Type B pancreatic cell (in vitro differentiated cells): ENCODE results near the gene PLA2G15. TPM values are rescaled to one million over a fixed set of nuclear protein-coding genes. Genes with fewer than 3 reads are reported as not detected.

Source experiments
- DNase-seq: peaks from one replicate; pipeline ENCODE4 v3.0.0; 2021; ENCODE audit warnings: mixed read lengths; ENCODE audit not compliant: unreplicated experiment; ENCODE audit errors: extremely low spot score
- H3K27ac Mint-ChIP-seq: 2 replicates; pipeline ENCODE4 v1.8.0; 2021; ENCODE audit warnings: mild to moderate bottlenecking, mixed read lengths
- H3K27me3 Mint-ChIP-seq: 2 replicates; pipeline ENCODE4 v1.8.0; 2021; ENCODE audit warnings: mixed read lengths
- H3K36me3 Mint-ChIP-seq: 2 replicates; pipeline ENCODE4 v1.8.0; 2021; ENCODE audit warnings: mixed read lengths
- H3K4me1 Mint-ChIP-seq: one replicate; pipeline ENCODE4 v1.8.0; 2021; ENCODE audit warnings: mixed read lengths; ENCODE audit not compliant: unreplicated experiment
- H3K4me3 Mint-ChIP-seq: 2 replicates; pipeline ENCODE4 v1.8.0; 2021; ENCODE audit warnings: mild to moderate bottlenecking, mixed read lengths
- H3K9me3 Mint-ChIP-seq: 2 replicates; pipeline ENCODE4 v1.8.0; 2021; ENCODE audit warnings: mixed read lengths
- CTCF ChIP-seq: fragments of 200-600 bp; sonication (generic); conservative IDR thresholded peaks from 2 replicates; pipeline ENCODE4 v1.5.0; 2021; ENCODE audit warnings: antibody characterized with exemption, mild to moderate bottlenecking
- total RNA-seq: library from RNA; stranded (reverse); gene quantifications from 2 replicates; pipeline ENCODE4 v1.2.1, GENCODE V29; 2021; ENCODE audit warnings: low replicate concordance

PLA2G15 gene
- total RNA-seq, 1 donor from 2014 or later, result 20.1 TPM

- no peak overlapping the region for H3K27ac Mint-ChIP-seq
- TF ChIP-seq CTCF, result no peak
- H3K9me3 Mint-ChIP-seq, result no peaks in the 10 kb centered on the region
- H3K36me3 Mint-ChIP-seq, result peaks cover 4% of the 10 kb centered on the region
- no peaks in the 10 kb centered on the region for H3K27me3 Mint-ChIP-seq
- no peak overlapping the region for H3K4me3 Mint-ChIP-seq
- no peak for DNase-seq
- H3K4me1 Mint-ChIP-seq, result peaks cover 26% of the 10 kb centered on the region
Measured at GRCh38 chr16:68269793-68270192, 24.6 kb downstream of the PLA2G15 start.

DNA sequence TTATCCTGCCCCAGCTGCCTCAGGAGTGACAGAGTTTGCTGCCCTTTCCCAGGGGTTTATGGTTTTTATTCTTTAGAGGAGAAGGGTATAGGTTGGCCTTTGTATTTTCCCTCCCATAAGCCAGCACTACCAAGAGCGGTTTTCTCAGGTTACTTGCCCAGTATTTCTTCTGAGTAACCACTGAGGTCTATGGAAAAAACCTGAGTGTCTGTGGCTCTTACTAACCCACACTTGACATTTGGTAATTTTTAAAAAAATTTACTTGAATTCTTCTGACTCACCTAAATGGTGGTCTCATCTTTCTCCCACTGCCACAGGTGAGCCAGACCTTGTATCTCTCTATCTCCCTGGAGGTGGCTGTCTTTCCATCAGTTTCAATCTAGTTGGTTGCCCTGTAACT, 25.2 kb downstream of the PLA2G15 start:
- no peak for DNase-seq
- peaks cover 21% of the 10 kb centered on the region for H3K4me1 Mint-ChIP-seq
- TF ChIP-seq CTCF, result no peak
- H3K27ac Mint-ChIP-seq, result no peak overlapping the region
- no peaks in the 10 kb centered on the region for H3K9me3 Mint-ChIP-seq
- peaks cover 4% of the 10 kb centered on the region for H3K36me3 Mint-ChIP-seq
- no peaks in the 10 kb centered on the region for H3K27me3 Mint-ChIP-seq
- no peak overlapping the region for H3K4me3 Mint-ChIP-seq

- Mint-ChIP-seq H3K27ac (peak overlapping the region; percentile 26), H3K27me3 (no peaks in the 10 kb centered on the region), H3K9me3 (no peaks in the 10 kb centered on the region), H3K4me1 (peaks cover 21% of the 10 kb centered on the region), H3K4me3 (no peak overlapping the region), H3K36me3 (peaks cover 4% of the 10 kb centered on the region)
- no peak for DNase-seq
- TF ChIP-seq CTCF, result no peak
Measured at GRCh38 chr16:68272507-68273209, 27.5 kb downstream of the PLA2G15 start.

DNA sequence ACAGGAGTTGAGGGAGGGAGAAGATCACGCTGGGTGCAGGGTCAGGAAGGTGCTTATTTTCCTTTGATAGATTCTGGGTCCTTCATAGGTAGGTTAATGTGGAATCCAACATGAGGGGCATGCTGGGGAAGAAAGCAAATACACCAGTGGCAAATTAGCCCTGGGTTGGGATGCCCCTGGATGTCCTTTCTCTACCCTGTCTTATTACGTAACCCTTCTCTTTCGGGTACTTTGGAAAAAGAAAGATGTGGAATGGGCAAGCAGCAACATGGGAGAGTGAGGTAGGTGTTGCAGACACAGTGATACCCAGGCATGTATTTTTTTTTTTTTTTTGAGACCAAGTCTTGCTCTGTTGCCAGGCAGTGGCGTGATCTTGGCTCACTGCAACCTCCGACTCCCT, 28.3 kb downstream of the PLA2G15 start:
- H3K9me3 Mint-ChIP-seq, result no peaks in the 10 kb centered on the region
- no peak overlapping the region for H3K4me3 Mint-ChIP-seq
- H3K27ac Mint-ChIP-seq, result peak overlapping the region; percentile 6
- H3K36me3 Mint-ChIP-seq, result peaks cover 4% of the 10 kb centered on the region
- H3K27me3 Mint-ChIP-seq, result no peaks in the 10 kb centered on the region
- peaks cover 14% of the 10 kb centered on the region for H3K4me1 Mint-ChIP-seq
- TF ChIP-seq CTCF, result no peak
- no peak for DNase-seq

- Mint-ChIP-seq H3K36me3 (peaks cover 4% of the 10 kb centered on the region), H3K4me3 (no peak overlapping the region), H3K27me3 (no peaks in the 10 kb centered on the region), H3K27ac (no peak overlapping the region), H3K4me1 (peaks cover 14% of the 10 kb centered on the region), H3K9me3 (no peaks in the 10 kb centered on the region)
- no peak for TF ChIP-seq CTCF
- DNase-seq, result no peak
Measured at GRCh38 chr16:68273896-68274295, 28.7 kb downstream of the PLA2G15 start.
